Activated naive CD8-positive, alpha-beta T cell treated with anti-CD3 and anti-CD28 coated beads for 36 hours (primary cell): ENCODE data around the gene AFF1. TPM values are rescaled to one million over a fixed set of nuclear protein-coding genes. Genes with fewer than 3 reads are reported as not detected.

Source experiments
- DNase-seq: peaks from one replicate; pipeline ENCODE4 v3.0.0; 2021
- H3K27ac Mint-ChIP-seq: one replicate; pipeline ENCODE4 v1.8.0; 2022; ENCODE audit warnings: mild to moderate bottlenecking, moderate library complexity, mixed read lengths
- H3K27me3 Mint-ChIP-seq: one replicate; pipeline ENCODE4 v1.8.0; 2022; ENCODE audit warnings: mild to moderate bottlenecking, mixed read lengths
- H3K36me3 Mint-ChIP-seq: one replicate; pipeline ENCODE4 v1.8.0; 2021; ENCODE audit warnings: mild to moderate bottlenecking, mixed read lengths
- H3K4me1 Mint-ChIP-seq: one replicate; pipeline ENCODE4 v1.8.0; 2021; ENCODE audit warnings: mixed read lengths
- H3K4me3 Mint-ChIP-seq: one replicate; pipeline ENCODE4 v1.8.0; 2022; ENCODE audit warnings: mild to moderate bottlenecking, moderate library complexity, mixed read lengths
- H3K9me3 Mint-ChIP-seq: one replicate; pipeline ENCODE4 v1.8.0; 2022; ENCODE audit warnings: mixed read lengths
- total RNA-seq, 2 experiments: library from RNA; stranded (reverse); gene quantifications; one replicate each; pipeline ENCODE4 v1.2.3, GENCODE V29; 2021

Gene AFF1
- total RNA-seq, 2 experiments from 2014 or later = 28.7 to 31.5 TPM

- DNase-seq = peak; percentile 13
- Mint-ChIP-seq H3K9me3 (peaks cover 2% of the 10 kb centered on the region), H3K4me1 (peaks cover 79% of the 10 kb centered on the region), H3K4me3 (no peak overlapping the region), H3K27ac (peak overlapping the region; percentile 80), H3K27me3 (no peaks in the 10 kb centered on the region), H3K36me3 (peaks cover 8% of the 10 kb centered on the region)
These were observed 83.0 kb downstream of the AFF1 start for GRCh38 chr4:87017580-87018342.

GRCh38 chr4:87018753-87019152, 83.9 kb downstream of the AFF1 start:
- peaks cover 8% of the 10 kb centered on the region for H3K36me3 Mint-ChIP-seq
- no peak overlapping the region for H3K4me3 Mint-ChIP-seq
- peaks cover 74% of the 10 kb centered on the region for H3K4me1 Mint-ChIP-seq
- H3K27ac Mint-ChIP-seq = no peak overlapping the region
- DNase-seq = no peak
- H3K27me3 Mint-ChIP-seq = no peaks in the 10 kb centered on the region
- peaks cover 2% of the 10 kb centered on the region for H3K9me3 Mint-ChIP-seq

DNA sequence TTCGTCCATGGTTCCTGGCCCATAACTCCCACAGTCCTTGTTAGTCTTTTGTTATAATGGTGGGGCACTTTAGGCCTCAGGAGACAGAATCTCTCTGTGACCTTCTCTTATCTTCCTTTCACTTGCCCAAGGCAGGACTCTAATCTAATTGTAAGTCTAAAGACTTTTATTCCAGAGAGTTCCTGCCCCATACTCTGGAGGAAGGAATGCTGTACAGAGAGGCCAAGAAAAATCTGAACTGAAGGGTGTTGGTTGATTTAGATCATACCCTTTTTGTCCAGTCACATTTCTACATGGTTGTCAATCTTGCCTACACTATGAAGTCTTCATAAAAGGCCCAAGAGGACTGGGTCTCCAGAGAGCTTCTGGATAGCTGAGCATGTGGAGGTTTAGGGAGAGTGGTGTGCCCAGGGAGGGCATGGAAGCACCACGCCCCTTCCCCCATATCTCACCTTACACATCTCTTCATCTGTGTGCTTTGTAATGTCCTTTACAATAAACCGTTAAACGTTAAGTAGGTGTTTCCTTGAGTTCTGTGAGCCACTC, 84.5 kb downstream of the AFF1 start:
- Mint-ChIP-seq H3K36me3 (peaks cover 8% of the 10 kb centered on the region), H3K27me3 (no peaks in the 10 kb centered on the region), H3K4me3 (no peak overlapping the region), H3K4me1 (peaks cover 68% of the 10 kb centered on the region), H3K9me3 (peaks cover 2% of the 10 kb centered on the region), H3K27ac (peak overlapping the region; percentile 52)
- no peak for DNase-seq

- Mint-ChIP-seq H3K27me3 (no peaks in the 10 kb centered on the region), H3K36me3 (peaks cover 8% of the 10 kb centered on the region), H3K4me1 (peaks cover 63% of the 10 kb centered on the region), H3K9me3 (peaks cover 2% of the 10 kb centered on the region), H3K27ac (peak overlapping the region; percentile 52), H3K4me3 (no peak overlapping the region)
- no peak for DNase-seq
These were observed 85.1 kb downstream of the AFF1 start for GRCh38 chr4:87019898-87020297.

DNA sequence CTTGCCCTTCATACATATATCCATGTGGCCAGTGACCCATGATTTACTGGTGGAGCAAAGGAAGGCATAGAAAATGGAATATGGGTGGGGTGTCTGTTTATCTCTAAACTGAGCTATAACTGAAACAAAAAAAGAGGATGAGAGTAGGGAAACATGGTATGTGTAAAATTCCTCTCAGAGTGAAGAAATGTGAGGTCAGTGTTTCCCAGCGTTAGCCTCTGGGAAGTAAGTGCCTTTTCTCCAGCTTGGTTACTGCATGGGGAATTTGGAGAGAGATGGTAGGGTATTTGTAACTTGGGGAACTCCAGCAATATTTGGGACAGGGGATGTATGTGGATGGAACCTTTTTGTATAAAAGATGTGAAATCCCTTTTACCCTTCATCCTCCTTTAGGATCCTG, 89.4 kb downstream of the AFF1 start:
- no peak overlapping the region for H3K27ac Mint-ChIP-seq
- no peak for DNase-seq
- H3K27me3 Mint-ChIP-seq = no peaks in the 10 kb centered on the region
- no peaks in the 10 kb centered on the region for H3K9me3 Mint-ChIP-seq
- no peak overlapping the region for H3K4me3 Mint-ChIP-seq
- peaks cover 6% of the 10 kb centered on the region for H3K36me3 Mint-ChIP-seq
- H3K4me1 Mint-ChIP-seq = peaks cover 55% of the 10 kb centered on the region

DNA sequence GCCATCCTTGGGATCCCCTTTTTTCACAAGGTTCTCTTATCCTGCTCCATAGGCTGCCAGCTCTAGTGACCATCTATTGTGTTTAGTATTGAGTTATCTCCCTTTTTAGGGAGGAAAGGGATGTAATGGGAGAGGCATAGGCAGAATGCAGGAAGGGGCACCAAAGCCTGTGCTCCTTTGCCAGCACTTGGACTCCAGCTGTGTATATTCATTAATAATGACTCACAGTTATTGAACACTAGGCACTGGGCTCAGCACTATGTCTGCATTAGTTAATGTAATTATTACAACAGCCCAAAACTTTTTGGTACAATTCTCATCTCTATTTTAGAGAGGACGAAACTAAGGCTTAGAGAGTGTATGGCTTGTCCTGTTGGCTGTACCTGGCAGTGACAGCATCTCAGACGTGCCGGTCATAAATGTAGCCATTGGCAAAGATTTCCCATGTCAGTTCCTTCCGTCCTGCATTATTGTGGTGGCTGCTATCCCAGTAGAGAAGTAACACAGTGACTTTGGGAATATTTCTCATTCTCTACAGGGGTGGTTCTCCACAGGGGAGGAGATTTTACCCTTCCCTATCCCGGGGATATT, 90.3 kb downstream of the AFF1 start:
- Mint-ChIP-seq H3K27ac (no peak overlapping the region), H3K4me1 (peaks cover 54% of the 10 kb centered on the region), H3K36me3 (peaks cover 6% of the 10 kb centered on the region), H3K27me3 (no peaks in the 10 kb centered on the region), H3K9me3 (no peaks in the 10 kb centered on the region), H3K4me3 (no peak overlapping the region)
- DNase-seq = no peak

- Mint-ChIP-seq H3K36me3 (peaks cover 3% of the 10 kb centered on the region), H3K4me3 (no peak overlapping the region), H3K27ac (no peak overlapping the region), H3K27me3 (no peaks in the 10 kb centered on the region), H3K9me3 (no peaks in the 10 kb centered on the region), H3K4me1 (peaks cover 49% of the 10 kb centered on the region)
- DNase-seq = no peak
These were observed 90.8 kb downstream of the AFF1 start for GRCh38 chr4:87025614-87026041.

GRCh38 chr4:87026800-87027495, 92.1 kb downstream of the AFF1 start:
- no peak for DNase-seq
- no peaks in the 10 kb centered on the region for H3K36me3 Mint-ChIP-seq
- no peaks in the 10 kb centered on the region for H3K9me3 Mint-ChIP-seq
- H3K27me3 Mint-ChIP-seq = no peaks in the 10 kb centered on the region
- no peak overlapping the region for H3K4me3 Mint-ChIP-seq
- H3K4me1 Mint-ChIP-seq = peaks cover 40% of the 10 kb centered on the region
- H3K27ac Mint-ChIP-seq = no peak overlapping the region

DNA sequence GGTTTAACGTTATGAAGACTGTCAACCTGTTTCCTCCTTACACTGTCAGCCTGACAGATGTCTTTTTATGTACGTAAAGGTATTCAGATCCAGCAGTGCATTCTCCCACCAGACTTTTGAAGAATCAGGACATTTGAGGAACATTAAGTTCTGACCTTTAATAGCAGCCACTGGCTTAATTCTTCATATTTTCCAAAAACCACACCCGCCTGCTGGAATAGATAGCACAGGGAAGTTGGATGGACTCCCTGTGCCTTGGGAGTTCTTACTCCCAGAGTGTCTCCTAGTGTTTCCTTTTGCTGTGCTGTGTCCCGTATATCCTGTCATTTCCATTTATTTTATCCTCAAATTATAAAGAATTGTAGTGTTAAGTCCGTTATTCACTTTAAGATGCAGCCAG, 94.5 kb downstream of the AFF1 start:
- no peaks in the 10 kb centered on the region for H3K27me3 Mint-ChIP-seq
- no peak overlapping the region for H3K27ac Mint-ChIP-seq
- H3K4me3 Mint-ChIP-seq = no peak overlapping the region
- H3K36me3 Mint-ChIP-seq = no peaks in the 10 kb centered on the region
- no peak for DNase-seq
- H3K4me1 Mint-ChIP-seq = peaks cover 36% of the 10 kb centered on the region
- H3K9me3 Mint-ChIP-seq = no peaks in the 10 kb centered on the region

GRCh38 chr4:87030124-87030523, 95.3 kb downstream of the AFF1 start:
- DNase-seq = no peak
- no peaks in the 10 kb centered on the region for H3K9me3 Mint-ChIP-seq
- H3K27ac Mint-ChIP-seq = no peak overlapping the region
- no peaks in the 10 kb centered on the region for H3K36me3 Mint-ChIP-seq
- peaks cover 35% of the 10 kb centered on the region for H3K4me1 Mint-ChIP-seq
- H3K27me3 Mint-ChIP-seq = no peaks in the 10 kb centered on the region
- no peak overlapping the region for H3K4me3 Mint-ChIP-seq

DNA sequence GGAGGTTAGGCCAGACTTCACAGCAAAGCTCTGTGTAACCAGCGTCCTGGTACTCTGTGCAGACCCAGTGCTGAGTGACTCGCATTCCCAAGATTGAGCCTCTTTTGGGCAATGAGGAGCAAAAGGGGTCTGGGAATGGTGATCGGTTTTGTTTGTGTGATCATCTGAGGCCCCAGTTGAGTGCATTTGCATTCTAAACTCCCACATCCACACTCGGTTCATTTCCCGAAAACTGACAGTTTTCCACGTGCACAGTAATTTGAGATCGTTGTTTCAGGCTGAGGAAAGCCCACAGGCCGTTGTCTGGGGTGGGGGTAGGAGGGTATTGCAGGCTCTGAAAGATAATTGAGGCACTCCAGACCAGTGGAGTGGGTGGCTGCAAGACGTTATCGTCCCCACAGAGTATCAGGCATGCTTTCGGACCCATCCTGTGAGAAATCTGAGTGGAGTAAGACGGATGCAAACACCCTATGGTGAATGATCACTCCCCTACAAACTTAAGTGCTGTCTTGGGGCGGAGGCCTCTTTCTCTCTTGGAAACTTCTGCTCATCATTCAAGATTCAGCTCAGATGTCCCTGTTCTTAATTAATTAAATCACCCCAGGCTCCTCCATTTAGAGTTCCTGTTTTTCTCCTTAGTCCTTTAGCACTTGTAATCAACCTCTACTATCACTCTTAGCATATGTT, 96.1 kb downstream of the AFF1 start:
- H3K36me3 Mint-ChIP-seq = no peaks in the 10 kb centered on the region
- H3K9me3 Mint-ChIP-seq = no peaks in the 10 kb centered on the region
- DNase-seq = no peak
- H3K4me3 Mint-ChIP-seq = no peak overlapping the region
- peaks cover 32% of the 10 kb centered on the region for H3K4me1 Mint-ChIP-seq
- no peak overlapping the region for H3K27ac Mint-ChIP-seq
- H3K27me3 Mint-ChIP-seq = no peaks in the 10 kb centered on the region

GRCh38 chr4:87031920-87032319, 97.1 kb downstream of the AFF1 start:
- Mint-ChIP-seq H3K36me3 (no peaks in the 10 kb centered on the region), H3K4me3 (no peak overlapping the region), H3K4me1 (peaks cover 33% of the 10 kb centered on the region), H3K9me3 (no peaks in the 10 kb centered on the region), H3K27me3 (no peaks in the 10 kb centered on the region), H3K27ac (no peak overlapping the region)
- no peak for DNase-seq

- Mint-ChIP-seq H3K4me3 (no peak overlapping the region), H3K36me3 (no peaks in the 10 kb centered on the region), H3K27ac (no peak overlapping the region), H3K9me3 (no peaks in the 10 kb centered on the region), H3K27me3 (no peaks in the 10 kb centered on the region), H3K4me1 (peaks cover 41% of the 10 kb centered on the region)
- DNase-seq = no peak
These were observed 98.2 kb downstream of the AFF1 start for GRCh38 chr4:87032884-87033533.

DNA sequence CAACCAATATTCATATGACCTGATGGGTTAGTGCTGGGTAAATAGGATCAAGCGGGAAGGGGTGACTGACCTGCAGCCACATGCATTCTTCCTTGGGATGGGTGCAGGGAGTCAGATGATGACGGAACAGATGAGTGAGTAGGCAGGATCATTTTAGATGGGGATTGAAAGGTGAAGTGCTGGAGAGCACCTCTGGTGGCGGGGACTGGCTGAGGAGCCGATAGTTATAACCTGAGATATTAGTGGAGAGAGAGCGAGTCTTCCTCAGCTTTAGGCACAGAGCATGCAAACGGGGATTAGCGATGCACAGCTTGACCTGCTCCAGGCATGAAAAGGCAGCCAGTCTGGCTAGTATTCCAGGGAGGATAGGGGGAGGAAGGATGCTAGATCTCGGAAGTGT, 99.1 kb downstream of the AFF1 start:
- Mint-ChIP-seq H3K4me3 (no peak overlapping the region), H3K27ac (no peak overlapping the region), H3K9me3 (no peaks in the 10 kb centered on the region), H3K4me1 (peaks cover 40% of the 10 kb centered on the region), H3K36me3 (no peaks in the 10 kb centered on the region), H3K27me3 (no peaks in the 10 kb centered on the region)
- DNase-seq = no peak
